Neuronal stem cell (in vitro differentiated cells): ENCODE results near the gene CFAP210.

Experiments
- DNase-seq: peaks from one replicate; pipeline ENCODE4 v3.0.0-alpha.2; 2013; ENCODE audit warnings: low spot score
- H2AFZ ChIP-seq: one replicate; pipeline ENCODE4 v1.6.1; 2013; ENCODE audit warnings: mild to moderate bottlenecking, low read length, inconsistent platforms
- H2AK5ac ChIP-seq: 2 replicates; pipeline ENCODE4 v1.6.1; 2013; ENCODE audit warnings: low read depth, mild to moderate bottlenecking, inconsistent platforms, low read length, moderate library complexity, mixed read lengths
- H2BK120ac ChIP-seq: 2 replicates; pipeline ENCODE4 v1.6.1; 2013; ENCODE audit warnings: low read depth, mild to moderate bottlenecking, inconsistent platforms, low read length, moderate library complexity, mixed read lengths
- H2BK12ac ChIP-seq: one replicate; pipeline ENCODE4 v1.6.1; 2013; ENCODE audit warnings: low read length, inconsistent platforms
- H2BK15ac ChIP-seq: 2 replicates; pipeline ENCODE4 v1.6.1; 2013; ENCODE audit warnings: mild to moderate bottlenecking, low read length, inconsistent platforms, mixed read lengths
- H2BK5ac ChIP-seq: one replicate; pipeline ENCODE4 v1.6.1; 2013; ENCODE audit warnings: inconsistent platforms, mild to moderate bottlenecking, low read length, moderate library complexity
- H3K14ac ChIP-seq: one replicate; pipeline ENCODE4 v1.6.1; 2013; ENCODE audit warnings: low read length, inconsistent platforms
- H3K18ac ChIP-seq: 2 replicates; pipeline ENCODE4 v1.6.1; 2013; ENCODE audit warnings: low read length, inconsistent platforms
- H3K23ac ChIP-seq: 2 replicates; pipeline ENCODE4 v1.6.1; 2013; ENCODE audit warnings: low read depth, mild to moderate bottlenecking, mixed read lengths, low read length, inconsistent platforms; ENCODE audit not compliant: poor library complexity
- H3K27ac ChIP-seq: replicated peaks from 3 replicates; pipeline ENCODE4 v1.5.1; 2013; ENCODE audit warnings: low read length, inconsistent platforms
- H3K27me3 ChIP-seq, 3 experiments: 2 replicates each; pipeline ENCODE4 v1.6.1; 2013; ENCODE audit warnings: low read length in 3 of 3, mild to moderate bottlenecking in 2 of 3, inconsistent platforms in 1 of 3, low read depth in 1 of 3, mixed read lengths in 1 of 3, moderate library complexity in 1 of 3; ENCODE audit not compliant: control insufficient read depth in 3 of 3, insufficient read depth in 3 of 3
- H3K36me3 ChIP-seq, 2 donors: replicated peaks in 1 of 2; 2 replicates each; pipeline ENCODE4 v1.6.1; 2013; ENCODE audit warnings: low read length in 2 of 2; ENCODE audit not compliant: control insufficient read depth in 2 of 2, insufficient read depth in 2 of 2
- H3K4ac ChIP-seq: 2 replicates; pipeline ENCODE4 v1.6.1; 2013; ENCODE audit warnings: inconsistent platforms, mild to moderate bottlenecking, low read length, moderate library complexity
- H3K4me1 ChIP-seq, 2 donors: 1 replicate in 1 of 2; 2 replicates in 1 of 2; pipeline ENCODE4 v1.6.1; 2013; ENCODE audit warnings: low read length in 2 of 2, low read depth in 1 of 2; ENCODE audit not compliant: control insufficient read depth in 2 of 2, insufficient read depth in 1 of 2
- H3K4me2 ChIP-seq: one replicate; pipeline ENCODE4 v1.6.1; 2013; ENCODE audit warnings: mild to moderate bottlenecking, low read length, inconsistent platforms; ENCODE audit not compliant: insufficient read depth, poor library complexity, severe bottlenecking
- H3K4me3 ChIP-seq, 2 donors: 2 replicates each; pipeline ENCODE4 v1.5.1; 2013; ENCODE audit warnings: low read length in 2 of 2, mild to moderate bottlenecking in 2 of 2, inconsistent platforms in 1 of 2, moderate library complexity in 1 of 2
- H3K79me1 ChIP-seq: one replicate; pipeline ENCODE4 v1.6.1; 2013; ENCODE audit warnings: low read depth, mild to moderate bottlenecking, inconsistent platforms, low read length, moderate library complexity
- H3K9ac ChIP-seq: one replicate; pipeline ENCODE4 v1.6.1; 2013; ENCODE audit warnings: mild to moderate bottlenecking, low read depth, low read length, inconsistent platforms; ENCODE audit not compliant: poor library complexity
- H3K9me3 ChIP-seq, 2 donors: replicated peaks in 1 of 2; 2 replicates each; pipeline versions ENCODE3 to v1.6.1; 2013; ENCODE audit warnings: low read length in 2 of 2, mild to moderate bottlenecking in 2 of 2, inconsistent platforms in 1 of 2, low read depth in 1 of 2, mixed read lengths in 1 of 2, moderate library complexity in 1 of 2; ENCODE audit not compliant: control insufficient read depth in 2 of 2, insufficient read depth in 1 of 2
- H4K8ac ChIP-seq: one replicate; pipeline ENCODE4 v1.6.1; 2013; ENCODE audit warnings: low read depth, mild to moderate bottlenecking, inconsistent platforms, low read length, moderate library complexity
- H4K91ac ChIP-seq: one replicate; pipeline ENCODE4 v1.6.1; 2013; ENCODE audit warnings: low read length, low read depth, mild to moderate bottlenecking, inconsistent platforms; ENCODE audit not compliant: poor library complexity
- WGBS, 2 donors: extraction: QIAGEN DNeasy Blood & Tissue Kit; methylation state at CpG; one replicate each; pipeline ENCODE4 v1.1.7; 2013; ENCODE audit warnings: missing lambda C conversion rate in 2 of 2, mixed read lengths in 1 of 2; ENCODE audit not compliant: insufficient read length in 2 of 2, insufficient replicate concordance in 1 of 2; ENCODE audit errors: extremely low coverage in 2 of 2; 5-methylcytosine and 5-hydroxymethylcytosine counted together

CFAP210 gene

GRCh38 chr2:169613876-169614275 lies 80.3 kb downstream of the CFAP210 start:
- H4K8ac ChIP-seq = no peak overlapping the region
- WGBS, 2 donors = no CpG with 5 or more reads among the region's 2 CpGs

GRCh38 chr2:169609264-169609663 lies 84.9 kb downstream of the CFAP210 start:
- DNase-seq = no peak

More at GRCh38 chr2:169613876-169614275, 80.3 kb downstream of the CFAP210 start:
- H2BK120ac ChIP-seq = no peak overlapping the region
- peaks cover 12 to 90% of the 10 kb centered on the region in 2 donors for H3K36me3 ChIP-seq
- peaks cover 0 to 36% of the 10 kb centered on the region in 2 donors for H3K9me3 ChIP-seq
- H3K79me1 ChIP-seq = no peaks in the 10 kb centered on the region
- H3K4ac ChIP-seq = no peak overlapping the region
- H3K4me1 ChIP-seq = no peaks in the 10 kb centered on the region
- H2AFZ ChIP-seq = no peak overlapping the region
- H3K4me2 ChIP-seq = no peak overlapping the region
- no peak overlapping the region for H3K23ac ChIP-seq
- no peaks in the 10 kb centered on the region for H3K27me3 ChIP-seq
- H3K18ac ChIP-seq = no peak overlapping the region
- no peak overlapping the region for H3K14ac ChIP-seq
- no peak overlapping the region for H2BK5ac ChIP-seq
- no peak overlapping the region for H2BK12ac ChIP-seq
- H2BK15ac ChIP-seq = no peak overlapping the region
- DNase-seq = no peak
- H2AK5ac ChIP-seq = no peak overlapping the region
- H4K91ac ChIP-seq = no peak overlapping the region
- no peak overlapping the region for H3K9ac ChIP-seq
- H3K4me3 ChIP-seq = no peak overlapping the region
- no peak overlapping the region for H3K27ac ChIP-seq

GRCh38 chr2:169599568-169599967 lies 94.6 kb downstream of the CFAP210 start:
- no peak overlapping the region for H3K4me3 ChIP-seq
- H2BK120ac ChIP-seq = no peak overlapping the region

More at GRCh38 chr2:169609264-169609663, 84.9 kb downstream of the CFAP210 start:
- no peak overlapping the region for H2BK5ac ChIP-seq
- H3K18ac ChIP-seq = no peak overlapping the region
- no peak overlapping the region for H4K91ac ChIP-seq
- H3K14ac ChIP-seq = no peak overlapping the region
- no peak overlapping the region for H3K4ac ChIP-seq
- no peaks in the 10 kb centered on the region for H3K79me1 ChIP-seq
- peaks cover 0 to 10% of the 10 kb centered on the region in 2 donors for H3K9me3 ChIP-seq
- no peak overlapping the region for H3K23ac ChIP-seq
- H3K4me1 ChIP-seq = no peaks in the 10 kb centered on the region
- H3K9ac ChIP-seq = no peak overlapping the region
- peaks cover 7 to 100% of the 10 kb centered on the region in 2 donors for H3K36me3 ChIP-seq
- WGBS, 2 donors = no CpG with 5 or more reads among the region's 2 CpGs
- H3K4me2 ChIP-seq = no peak overlapping the region
- H4K8ac ChIP-seq = no peak overlapping the region
- no peak overlapping the region for H2BK12ac ChIP-seq
- H2AK5ac ChIP-seq = no peak overlapping the region
- H2BK120ac ChIP-seq = no peak overlapping the region
- H3K4me3 ChIP-seq = no peak overlapping the region
- H2AFZ ChIP-seq = no peak overlapping the region
- H3K27me3 ChIP-seq = no peaks in the 10 kb centered on the region
- no peak overlapping the region for H3K27ac ChIP-seq
- no peak overlapping the region for H2BK15ac ChIP-seq

DNA sequence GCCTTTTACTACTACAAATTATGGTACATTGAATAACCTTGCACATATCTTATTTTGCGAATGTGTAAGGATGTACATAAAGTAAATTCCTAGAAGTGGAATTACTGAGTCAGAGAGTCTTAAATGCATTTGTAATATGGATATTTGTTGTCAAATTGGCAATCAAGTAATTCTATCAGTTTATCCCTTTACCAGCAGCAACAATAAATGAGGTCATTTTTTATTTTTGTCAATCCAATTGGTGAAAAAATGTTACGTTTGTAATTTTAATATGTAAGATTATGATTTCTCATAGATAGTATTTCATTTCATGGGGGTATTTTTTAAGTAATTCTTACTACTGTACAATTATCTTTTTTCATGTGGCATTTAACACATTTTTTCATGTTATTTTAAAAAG lies 95.2 kb downstream of the CFAP210 start:
- no peak overlapping the region for H3K27ac ChIP-seq
- no peak overlapping the region for H3K4ac ChIP-seq
- H3K4me1 ChIP-seq = no peaks in the 10 kb centered on the region
- H2BK15ac ChIP-seq = no peak overlapping the region
- H3K23ac ChIP-seq = no peak overlapping the region
- no peak overlapping the region for H2BK5ac ChIP-seq
- no peak overlapping the region for H2AK5ac ChIP-seq
- H2AFZ ChIP-seq = no peak overlapping the region
- no peaks in the 10 kb centered on the region for H3K9me3 ChIP-seq
- H3K36me3 ChIP-seq = peaks cover 0 to 25% of the 10 kb centered on the region in 2 donors
- no peak overlapping the region for H3K14ac ChIP-seq
- peaks cover 2% of the 10 kb centered on the region for H3K79me1 ChIP-seq
- no peak overlapping the region for H3K4me3 ChIP-seq
- H4K8ac ChIP-seq = no peak overlapping the region
- no peak overlapping the region for H2BK120ac ChIP-seq
- no peaks in the 10 kb centered on the region for H3K27me3 ChIP-seq
- H3K9ac ChIP-seq = no peak overlapping the region
- no peak overlapping the region for H4K91ac ChIP-seq
- no peak for DNase-seq
- no peak overlapping the region for H3K18ac ChIP-seq
- no peak overlapping the region for H3K4me2 ChIP-seq
- H2BK12ac ChIP-seq = no peak overlapping the region
- whole genome bisulfite sequencing, 2 donors = no CpG with 5 or more reads among the region's 2 CpGs

More at GRCh38 chr2:169599568-169599967, 94.6 kb downstream of the CFAP210 start:
- no peaks in the 10 kb centered on the region for H3K4me1 ChIP-seq
- no peak overlapping the region for H3K27ac ChIP-seq
- no peak overlapping the region for H2AFZ ChIP-seq
- H3K27me3 ChIP-seq = no peaks in the 10 kb centered on the region
- H3K14ac ChIP-seq = no peak overlapping the region
- H2BK15ac ChIP-seq = no peak overlapping the region
- no peak overlapping the region for H3K4me2 ChIP-seq
- H3K23ac ChIP-seq = no peak overlapping the region
- no peak overlapping the region for H3K4ac ChIP-seq
- H2BK5ac ChIP-seq = no peak overlapping the region
- H3K36me3 ChIP-seq = peaks cover 0 to 30% of the 10 kb centered on the region in 2 donors
- H2AK5ac ChIP-seq = no peak overlapping the region
- no peak overlapping the region for H4K8ac ChIP-seq
- H3K79me1 ChIP-seq = peaks cover 2% of the 10 kb centered on the region
- H4K91ac ChIP-seq = no peak overlapping the region
- no peaks in the 10 kb centered on the region for H3K9me3 ChIP-seq
- no peak overlapping the region for H3K18ac ChIP-seq
- no peak for DNase-seq
- no peak overlapping the region for H3K9ac ChIP-seq
- no peak overlapping the region for H2BK12ac ChIP-seq
